MCF 10A (cell line): Measurements from ENCODE around the gene BHLHE41. TPM values are rescaled to one million over a fixed set of nuclear protein-coding genes. Genes with fewer than 3 reads are reported as not detected.
A peak's percentile ranks its signal among the peaks of the same experiment; 100 is the strongest.

ENCODE experiments used
- BruUV-seq: library from RNA; stranded (reverse); fragments of 400-500 nt; replicated peaks from 2 replicates; lab custom pipeline; 2021; lab: Mats Ljungman, UMichigan
- CTCF ChIA-PET: fragments of 300-600 bp; sonication (Branson Sonifier 250); formaldehyde crosslinking; extraction: SDS; loops from one replicate; lab custom pipeline; 2021; ENCODE audit warnings: antibody characterized with exemption, inconsistent platforms; lab: Yijun Ruan, JAX
- POLR2A ChIA-PET: fragments of 300-600, 350-650 bp; sonication (Branson Sonifier 250); formaldehyde crosslinking; extraction: SDS; loops from one replicate; lab custom pipeline; 2020; ENCODE audit warnings: antibody characterized with exemption, inconsistent platforms; lab: Yijun Ruan, JAX
- DNase-seq: peaks from one replicate; pipeline ENCODE4 v3.0.0-alpha.2; 2018; ENCODE audit not compliant: unreplicated experiment
- H3K27ac Mint-ChIP-seq: one replicate; pipeline ENCODE4 v1.8.0; 2022; ENCODE audit warnings: mild to moderate bottlenecking, low read depth, mixed read lengths; ENCODE audit not compliant: unreplicated experiment
- H3K27me3 Mint-ChIP-seq: one replicate; pipeline ENCODE4 v1.8.0; 2022; ENCODE audit warnings: mixed read lengths; ENCODE audit not compliant: insufficient read depth, unreplicated experiment
- H3K36me3 Mint-ChIP-seq: one replicate; pipeline ENCODE4 v1.8.0; 2022; ENCODE audit warnings: mild to moderate bottlenecking, moderate library complexity, mixed read lengths; ENCODE audit not compliant: insufficient read depth, unreplicated experiment
- H3K4me1 Mint-ChIP-seq: one replicate; pipeline ENCODE4 v1.8.0; 2022; ENCODE audit warnings: mixed read lengths; ENCODE audit not compliant: insufficient read depth, unreplicated experiment
- H3K4me3 Mint-ChIP-seq: one replicate; pipeline ENCODE4 v1.8.0; 2022; ENCODE audit warnings: mild to moderate bottlenecking, moderate library complexity, mixed read lengths; ENCODE audit not compliant: unreplicated experiment
- H3K9me3 Mint-ChIP-seq: one replicate; pipeline ENCODE4 v1.8.0; 2022; ENCODE audit warnings: mixed read lengths; ENCODE audit not compliant: unreplicated experiment
- CTCF ChIP-seq: fragments of 200-600 bp; IDR thresholded peaks from one replicate; pipeline ENCODE4 v1.8.0; 2022; ENCODE audit warnings: antibody characterized with exemption, mild to moderate bottlenecking; ENCODE audit not compliant: unreplicated experiment
- intact Hi-C: fragments of 100-400 bp; cut with micrococcal nuclease; formaldehyde crosslinking; loops from 2 replicates; pipeline ENCODE4 v1.14.1; 2022
- total RNA-seq: library from RNA; stranded (reverse); gene quantifications from 2 replicates; pipeline ENCODE4 v1.2.3, GENCODE V29; 2022

Gene BHLHE41
- total RNA-seq, 1 experiment from 2014 or later, result 1.1 TPM

DNA sequence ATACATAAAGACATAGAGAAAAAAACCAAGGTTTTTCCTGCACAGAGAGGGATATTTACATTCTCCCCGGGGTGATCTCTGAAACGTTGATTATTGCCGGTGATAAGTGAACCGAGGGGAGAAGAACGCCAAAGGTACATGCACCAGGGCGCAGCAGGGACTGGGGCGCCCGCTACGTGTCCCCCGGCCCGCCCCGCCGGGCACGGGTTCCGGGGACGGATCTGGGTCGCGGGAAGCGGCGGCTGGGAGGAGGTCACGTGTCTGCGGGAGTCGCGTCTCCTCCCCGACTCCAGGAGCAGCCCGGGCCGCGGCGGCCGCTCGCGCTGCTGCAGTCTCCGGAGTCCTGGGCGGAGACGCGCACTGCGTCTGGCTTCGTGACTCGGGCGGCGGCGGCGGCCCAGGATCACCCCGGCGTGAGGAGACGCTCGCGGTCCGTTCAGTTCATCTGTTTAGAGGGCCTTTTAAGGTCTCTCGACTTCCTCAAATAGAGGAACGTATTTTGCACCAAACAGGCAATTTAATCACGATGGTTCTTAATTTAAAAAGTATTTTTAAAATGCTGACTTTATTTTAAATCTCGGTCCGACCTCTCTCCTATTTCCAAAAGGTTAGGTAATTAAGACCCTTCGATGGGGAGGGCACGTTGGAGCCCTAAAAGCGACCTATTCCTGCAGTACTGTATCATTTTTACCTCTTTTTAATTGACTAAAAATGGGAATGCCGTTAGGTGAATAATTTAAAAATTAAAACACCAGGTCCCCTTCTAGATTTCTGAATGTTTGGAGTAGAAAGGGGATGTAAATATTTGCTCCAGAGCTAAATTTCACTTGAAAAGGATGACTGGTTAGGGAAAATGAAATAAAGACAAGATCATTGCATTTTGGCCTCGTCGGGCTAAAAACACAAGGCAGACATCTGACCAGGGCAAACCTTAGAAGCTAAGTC, 1.8 kb upstream of the BHLHE41 start:
- no peaks in the 10 kb centered on the region for H3K36me3 Mint-ChIP-seq
- H3K4me1 Mint-ChIP-seq, result peaks cover 24% of the 10 kb centered on the region
- no peaks in the 10 kb centered on the region for H3K9me3 Mint-ChIP-seq
- H3K27me3 Mint-ChIP-seq, result peaks cover 10% of the 10 kb centered on the region
- no peak for TF ChIP-seq CTCF
- H3K27ac Mint-ChIP-seq, result peak overlapping the region; percentile 63
- intact Hi-C loops, result loop anchor here (1.0 to 5.0 kb wide), 3 partner anchors 27 to 173 kb away; no protein-coding TSS in a partner anchor
- peak; percentile 77 for DNase-seq
- no TSS peak for BruUV-seq
- CTCF ChIA-PET, result interaction anchor here (0.6 to 1.2 kb wide), 6 partner anchors 7 to 307 kb away, joined by 3 to 6 read pairs (median 4); no protein-coding TSS in a partner anchor
- POLR2A ChIA-PET, result interaction anchor here (0.6 to 8.7 kb wide), 10 partner anchors 7 to 554 kb away, joined by 3 to 72 read pairs (median 4); no protein-coding TSS in a partner anchor
- H3K4me3 Mint-ChIP-seq, result peak overlapping the region; percentile 94

- peak; percentile 89 for DNase-seq
- peak overlapping the region; percentile 63 for H3K27ac Mint-ChIP-seq
- H3K36me3 Mint-ChIP-seq, result no peaks in the 10 kb centered on the region
- POLR2A ChIA-PET, result interaction anchor here (0.7 to 8.7 kb wide), 15 partner anchors 8 to 707 kb away, joined by 3 to 72 read pairs (median 3); partner anchors contain the start of gene ITPR2
- peak overlapping the region; percentile 94 for H3K4me3 Mint-ChIP-seq
- TF ChIP-seq CTCF, result no peak
- peaks cover 10% of the 10 kb centered on the region for H3K27me3 Mint-ChIP-seq
- no peaks in the 10 kb centered on the region for H3K9me3 Mint-ChIP-seq
- intact Hi-C loops, result loop anchor here (1.0 to 5.0 kb wide), 4 partner anchors 28 to 277 kb away; no protein-coding TSS in a partner anchor
- peaks cover 24% of the 10 kb centered on the region for H3K4me1 Mint-ChIP-seq
- CTCF ChIA-PET, result interaction anchor here (0.8 to 8.0 kb wide), 3 partner anchors 8 to 276 kb away, joined by 4 to 78 read pairs (median 5); no protein-coding TSS in a partner anchor
- BruUV-seq, result no TSS peak
These were observed 833 bp upstream of the BHLHE41 start for GRCh38 chr12:26125400-26126339.

DNA sequence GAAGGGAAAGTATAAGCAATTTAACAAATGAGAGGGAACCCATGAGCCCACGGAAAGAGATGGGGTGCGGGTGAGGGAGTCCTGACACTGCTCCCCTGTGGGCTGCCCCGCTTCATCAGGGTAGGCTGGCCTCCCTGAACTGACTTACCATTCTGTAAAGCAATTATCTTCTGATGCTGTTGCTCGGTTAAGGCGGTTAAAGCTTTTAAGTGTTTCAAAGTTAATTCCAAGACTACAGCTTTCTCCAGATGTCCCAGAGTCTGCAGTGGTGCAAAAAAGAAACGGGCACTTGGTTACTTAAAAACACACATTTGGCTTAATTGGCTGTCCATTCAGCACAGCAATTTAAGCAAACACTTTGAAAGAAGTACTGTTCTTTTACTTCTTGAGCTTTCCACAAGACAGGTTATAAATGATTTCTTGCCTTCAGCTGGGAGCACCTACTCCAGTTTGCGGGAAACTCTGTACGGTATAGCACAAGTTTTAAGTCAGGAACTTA, 1.3 kb downstream of the BHLHE41 start:
- Mint-ChIP-seq H3K36me3 (no peaks in the 10 kb centered on the region), H3K27me3 (peaks cover 10% of the 10 kb centered on the region), H3K27ac (no peak overlapping the region), H3K4me1 (peaks cover 29% of the 10 kb centered on the region), H3K9me3 (no peaks in the 10 kb centered on the region), H3K4me3 (peak overlapping the region; percentile 73)
- ChIA-PET POLR2A (interaction anchor here (0.6 to 8.7 kb wide), 14 partner anchors 9 to 590 kb away, joined by 3 to 72 read pairs (median 6); no protein-coding TSS in a partner anchor), CTCF (interaction anchor here (0.6 to 8.0 kb wide), 10 partner anchors 9 to 491 kb away, joined by 3 to 78 read pairs (median 4); no protein-coding TSS in a partner anchor)
- BruUV-seq, result no TSS peak
- intact Hi-C loops, result loop anchor here (1.0 to 5.0 kb wide), 7 partner anchors 166 to 579 kb away; partner anchors contain the start of gene RASSF8
- no peak for TF ChIP-seq CTCF
- DNase-seq, result no peak
